Measurements from ENCODE around the gene SETDB2.

Gene SETDB2, protein sequence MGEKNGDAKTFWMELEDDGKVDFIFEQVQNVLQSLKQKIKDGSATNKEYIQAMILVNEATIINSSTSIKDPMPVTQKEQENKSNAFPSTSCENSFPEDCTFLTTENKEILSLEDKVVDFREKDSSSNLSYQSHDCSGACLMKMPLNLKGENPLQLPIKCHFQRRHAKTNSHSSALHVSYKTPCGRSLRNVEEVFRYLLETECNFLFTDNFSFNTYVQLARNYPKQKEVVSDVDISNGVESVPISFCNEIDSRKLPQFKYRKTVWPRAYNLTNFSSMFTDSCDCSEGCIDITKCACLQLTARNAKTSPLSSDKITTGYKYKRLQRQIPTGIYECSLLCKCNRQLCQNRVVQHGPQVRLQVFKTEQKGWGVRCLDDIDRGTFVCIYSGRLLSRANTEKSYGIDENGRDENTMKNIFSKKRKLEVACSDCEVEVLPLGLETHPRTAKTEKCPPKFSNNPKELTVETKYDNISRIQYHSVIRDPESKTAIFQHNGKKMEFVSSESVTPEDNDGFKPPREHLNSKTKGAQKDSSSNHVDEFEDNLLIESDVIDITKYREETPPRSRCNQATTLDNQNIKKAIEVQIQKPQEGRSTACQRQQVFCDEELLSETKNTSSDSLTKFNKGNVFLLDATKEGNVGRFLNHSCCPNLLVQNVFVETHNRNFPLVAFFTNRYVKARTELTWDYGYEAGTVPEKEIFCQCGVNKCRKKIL

DNA sequence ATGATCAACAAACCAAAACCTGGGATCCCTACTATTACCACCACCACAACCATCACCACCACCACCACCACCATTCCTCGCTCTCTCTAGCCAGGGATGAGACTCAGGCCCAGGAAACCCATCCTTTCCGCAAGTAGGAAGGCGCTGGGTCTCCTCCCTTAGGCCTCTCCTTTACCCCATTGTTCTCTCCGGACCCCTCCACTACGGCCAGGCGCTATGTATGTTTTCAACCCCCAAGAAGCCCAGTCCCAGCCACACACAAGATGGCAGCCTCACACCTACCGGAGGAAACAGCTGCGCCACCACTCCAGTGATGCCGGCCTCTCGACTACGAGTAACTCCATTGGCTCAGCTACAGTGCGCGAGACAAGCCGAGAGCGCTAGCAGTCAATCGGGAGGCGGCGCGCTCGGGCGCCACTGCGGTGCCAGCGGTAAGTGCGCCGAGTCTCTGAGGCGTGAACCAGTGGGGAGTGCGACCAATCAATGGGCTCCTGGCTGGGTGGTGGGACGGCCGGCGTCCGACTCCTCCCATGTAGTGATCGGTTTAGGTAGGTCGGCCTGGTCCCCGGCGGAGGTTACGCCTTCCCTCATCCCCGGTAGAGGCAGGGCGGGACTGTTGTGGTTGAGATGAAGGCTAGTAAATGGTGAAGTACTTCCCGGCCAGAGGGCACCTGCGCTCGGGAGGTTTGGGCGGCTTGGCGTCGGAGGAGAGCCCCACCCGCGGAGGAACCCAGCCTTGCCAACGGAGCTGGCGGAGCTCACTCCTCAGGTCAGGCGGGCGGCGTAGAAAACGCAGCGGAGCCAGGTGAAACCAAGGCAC lies at the start of gene SETDB2, which contains the start of gene CAB39L:
Gene SETDB2, plus strand, starts transcription at position 571 of the 820 bp plus-strand sequence. CDS start 7,620 bp downstream, outside the sequence.
Gene CAB39L, minus strand, starts transcription at position 361 of the 820 bp plus-strand sequence. CDS start 61,154 bp downstream, outside the sequence.
- H3K4me3 Mint-ChIP-seq: peak within 1 kb of the TSS; percentile 93 to 95 (median 94)
- no peaks in the 10 kb centered on the region for H3K9me3 Mint-ChIP-seq
- peaks cover 12% of the 10 kb centered on the region for H3K4me1 Mint-ChIP-seq
- TF ChIP-seq, protein P1, sequence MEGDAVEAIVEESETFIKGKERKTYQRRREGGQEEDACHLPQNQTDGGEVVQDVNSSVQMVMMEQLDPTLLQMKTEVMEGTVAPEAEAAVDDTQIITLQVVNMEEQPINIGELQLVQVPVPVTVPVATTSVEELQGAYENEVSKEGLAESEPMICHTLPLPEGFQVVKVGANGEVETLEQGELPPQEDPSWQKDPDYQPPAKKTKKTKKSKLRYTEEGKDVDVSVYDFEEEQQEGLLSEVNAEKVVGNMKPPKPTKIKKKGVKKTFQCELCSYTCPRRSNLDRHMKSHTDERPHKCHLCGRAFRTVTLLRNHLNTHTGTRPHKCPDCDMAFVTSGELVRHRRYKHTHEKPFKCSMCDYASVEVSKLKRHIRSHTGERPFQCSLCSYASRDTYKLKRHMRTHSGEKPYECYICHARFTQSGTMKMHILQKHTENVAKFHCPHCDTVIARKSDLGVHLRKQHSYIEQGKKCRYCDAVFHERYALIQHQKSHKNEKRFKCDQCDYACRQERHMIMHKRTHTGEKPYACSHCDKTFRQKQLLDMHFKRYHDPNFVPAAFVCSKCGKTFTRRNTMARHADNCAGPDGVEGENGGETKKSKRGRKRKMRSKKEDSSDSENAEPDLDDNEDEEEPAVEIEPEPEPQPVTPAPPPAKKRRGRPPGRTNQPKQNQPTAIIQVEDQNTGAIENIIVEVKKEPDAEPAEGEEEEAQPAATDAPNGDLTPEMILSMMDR (IDR thresholded peaks at IDR 0.05; ENCODE audit: unreplicated experiment in 3 of 3): peak; percentile 19 to 30 (median 28)
- no peaks in the 10 kb centered on the region for H3K27me3 Mint-ChIP-seq (ENCODE audit: low read depth)
- H3K36me3 Mint-ChIP-seq (ENCODE audit: low read depth): no peaks in the 10 kb centered on the region
- H3K27ac Mint-ChIP-seq: peak within 1 kb of the TSS; percentile 97 to 100 (median 100)

DNA sequence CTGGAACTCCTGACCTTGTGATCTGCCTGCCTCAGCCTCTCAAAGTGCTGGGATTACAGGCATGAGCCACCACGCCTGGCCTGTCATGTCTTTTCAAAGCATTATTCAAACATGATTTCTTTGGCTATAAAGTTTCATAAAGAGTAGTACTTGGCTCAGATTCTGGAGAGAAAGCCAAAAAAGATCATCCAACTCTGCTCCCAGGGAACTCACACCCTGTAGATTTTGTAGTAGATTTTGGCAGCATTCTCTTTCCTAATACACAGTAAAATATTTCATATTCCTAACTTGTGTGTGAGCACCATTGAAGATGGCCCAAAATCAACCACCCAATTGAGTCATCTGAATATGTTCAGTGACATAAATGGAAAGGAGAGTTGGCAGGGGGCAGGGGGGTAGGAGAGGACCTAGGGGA lies 48.6 kb upstream of the SETDB2 start:
- TF ChIP-seq, protein P1 (IDR thresholded peaks at IDR 0.05; ENCODE audit: unreplicated experiment in 3 of 3): no peak
- peaks cover 5% of the 10 kb centered on the region for H3K4me1 Mint-ChIP-seq
- no peak overlapping the region for H3K4me3 Mint-ChIP-seq
- peaks cover 3% of the 10 kb centered on the region for H3K27me3 Mint-ChIP-seq (ENCODE audit: low read depth)
- H3K27ac Mint-ChIP-seq: peak overlapping the region in 1 of 3 experiments; percentile 33
- H3K36me3 Mint-ChIP-seq (ENCODE audit: low read depth): no peaks in the 10 kb centered on the region
- H3K9me3 Mint-ChIP-seq: peaks cover 5% of the 10 kb centered on the region

DNA sequence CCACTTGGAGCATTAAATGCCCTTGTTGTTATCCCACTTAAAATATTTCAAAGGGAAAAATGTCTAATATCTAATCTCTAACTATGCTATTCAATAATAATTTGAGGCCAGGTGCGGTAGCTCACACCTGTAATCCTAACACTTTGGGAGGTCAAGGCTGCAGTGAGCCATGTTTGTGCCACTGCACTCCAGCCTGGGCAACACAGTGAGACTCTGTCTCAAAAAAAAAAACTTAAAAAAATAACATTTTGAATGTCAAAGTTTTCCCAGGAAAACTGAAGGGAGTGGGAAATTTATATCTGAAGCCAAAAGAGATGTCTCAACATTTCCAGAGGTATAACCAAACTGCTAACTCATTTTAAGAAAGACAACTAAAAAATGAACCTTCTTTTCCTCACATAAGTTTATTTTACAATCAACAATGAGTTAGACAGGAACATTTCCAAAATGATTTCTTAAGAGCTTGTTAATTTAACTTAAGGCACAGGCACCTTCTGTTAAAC lies 48.1 kb upstream of the SETDB2 start:
- Mint-ChIP-seq H3K9me3 (peaks cover 5% of the 10 kb centered on the region), H3K4me1 (peaks cover 6% of the 10 kb centered on the region), H3K36me3 (ENCODE audit: low read depth) (no peaks in the 10 kb centered on the region), H3K27ac (peak overlapping the region in 1 of 3 experiments; percentile 33), H3K4me3 (no peak overlapping the region), H3K27me3 (ENCODE audit: low read depth) (peaks cover 3% of the 10 kb centered on the region)
- TF ChIP-seq, protein P1 (IDR thresholded peaks at IDR 0.05; ENCODE audit: unreplicated experiment in 3 of 3): no peak

DNA sequence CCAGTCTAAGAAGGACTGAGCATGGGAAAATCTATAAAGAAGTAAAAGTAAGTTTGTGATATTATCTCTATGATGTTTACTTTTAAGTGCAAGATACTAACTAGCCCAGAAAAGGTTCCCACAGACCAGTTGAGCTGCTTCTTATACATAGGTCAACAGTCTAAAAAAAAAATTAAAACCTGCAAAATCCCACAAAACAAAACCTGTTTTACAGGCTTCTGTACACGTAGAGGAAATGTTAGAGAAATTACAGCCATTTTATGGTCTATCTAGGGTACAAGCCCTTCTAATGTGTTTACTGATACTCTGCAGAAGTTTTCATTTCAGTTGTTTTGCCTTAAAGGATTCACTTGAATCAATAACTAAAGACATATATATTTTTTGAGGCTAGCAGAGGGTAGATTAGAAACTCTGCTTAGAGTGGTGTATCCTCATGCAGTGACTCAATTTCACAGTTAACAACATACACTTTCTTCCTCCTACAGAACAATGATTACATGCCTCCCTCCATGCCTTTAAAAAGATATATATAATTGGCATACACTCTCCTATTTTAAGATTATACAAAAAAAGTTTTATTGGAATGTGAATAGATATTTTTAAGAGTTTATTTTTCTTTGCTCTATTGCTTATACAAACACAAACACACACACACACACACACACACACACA lies 44.1 kb upstream of the SETDB2 start:
- peaks cover 15% of the 10 kb centered on the region for H3K36me3 Mint-ChIP-seq (ENCODE audit: low read depth)
- H3K9me3 Mint-ChIP-seq: peaks cover 16% of the 10 kb centered on the region
- peak overlapping the region in 1 of 3 experiments; percentile 30 for H3K4me3 Mint-ChIP-seq
- no peak overlapping the region for H3K27ac Mint-ChIP-seq
- peaks cover 12% of the 10 kb centered on the region for H3K4me1 Mint-ChIP-seq
- H3K27me3 Mint-ChIP-seq (ENCODE audit: low read depth): peaks cover 3% of the 10 kb centered on the region
- TF ChIP-seq, protein P1 (IDR thresholded peaks at IDR 0.05; ENCODE audit: unreplicated experiment in 3 of 3): no peak
